Measurements from ENCODE around the gene ZFHX2.

Gene ZFHX2

GRCh38 chr14:23577004-23577681, 25.6 kb upstream of the ZFHX2 start:
- H3K4me2 ChIP-seq (ENCODE audit: low read length, poor library complexity, severe bottlenecking), result peak overlapping the region; percentile 4
- H3K36me3 ChIP-seq (ENCODE audit: control insufficient read depth in 1 of 2, insufficient read depth in 2 of 2, low read depth in 1 of 2, low read length in 2 of 2), result peaks cover 0 to 2% of the 10 kb centered on the region in 2 experiments
- H3K79me1 ChIP-seq (replicated peaks; ENCODE audit: low read length, poor library complexity, severe bottlenecking), result no peaks in the 10 kb centered on the region
- no peak overlapping the region for H2BK5ac ChIP-seq (ENCODE audit: low read depth, low read length, poor library complexity, severe bottlenecking)
- H3K23ac ChIP-seq (ENCODE audit: low read length in 2 of 2), result peak overlapping the region in 1 of 2 experiments; percentile 72
- H4K91ac ChIP-seq (ENCODE audit: low read length), result no peak overlapping the region
- no peak overlapping the region for H2AFZ ChIP-seq (ENCODE audit: low read depth, low read length)
- no peak for DNase-seq
- no peak overlapping the region for H2BK15ac ChIP-seq (ENCODE audit: low read depth, poor library complexity, severe bottlenecking)
- no peak overlapping the region for H3K4ac ChIP-seq (ENCODE audit: low read depth in 1 of 2, low read length in 2 of 2)
- no peak overlapping the region for H2AK5ac ChIP-seq (ENCODE audit: low read length, severe bottlenecking)
- H3K9me3 ChIP-seq (ENCODE audit: control insufficient read depth, low read length), result no peaks in the 10 kb centered on the region
- peaks cover 15% of the 10 kb centered on the region for H3K4me1 ChIP-seq (ENCODE audit: control insufficient read depth, insufficient read depth, low read depth, low read length)
- no peak overlapping the region for H3K18ac ChIP-seq (ENCODE audit: low read depth in 1 of 2, low read length in 2 of 2)
- H2BK12ac ChIP-seq (ENCODE audit: low read length in 2 of 2), result no peak overlapping the region
- no peak overlapping the region for H3K9ac ChIP-seq (ENCODE audit: low read length)
- H2BK120ac ChIP-seq (ENCODE audit: low read depth, low read length), result no peak overlapping the region
- H4K8ac ChIP-seq (ENCODE audit: low read length), result no peak overlapping the region
- 8% methylated on average over 53 of the region's 67 CpGs for WGBS
- no peak overlapping the region for H3K14ac ChIP-seq (ENCODE audit: low read length in 2 of 2)
- H3K4me3 ChIP-seq (ENCODE audit: insufficient read depth in 1 of 2, low read depth in 1 of 2, low read length in 2 of 2), result no peak overlapping the region
- peaks cover 70 to 81% of the 10 kb centered on the region in 2 experiments for H3K27me3 ChIP-seq (ENCODE audit: control insufficient read depth in 1 of 2, insufficient read depth in 1 of 2, low read length in 2 of 2)
- H3K27ac ChIP-seq (ENCODE audit: low read length, poor library complexity, severe bottlenecking), result no peak overlapping the region

DNA sequence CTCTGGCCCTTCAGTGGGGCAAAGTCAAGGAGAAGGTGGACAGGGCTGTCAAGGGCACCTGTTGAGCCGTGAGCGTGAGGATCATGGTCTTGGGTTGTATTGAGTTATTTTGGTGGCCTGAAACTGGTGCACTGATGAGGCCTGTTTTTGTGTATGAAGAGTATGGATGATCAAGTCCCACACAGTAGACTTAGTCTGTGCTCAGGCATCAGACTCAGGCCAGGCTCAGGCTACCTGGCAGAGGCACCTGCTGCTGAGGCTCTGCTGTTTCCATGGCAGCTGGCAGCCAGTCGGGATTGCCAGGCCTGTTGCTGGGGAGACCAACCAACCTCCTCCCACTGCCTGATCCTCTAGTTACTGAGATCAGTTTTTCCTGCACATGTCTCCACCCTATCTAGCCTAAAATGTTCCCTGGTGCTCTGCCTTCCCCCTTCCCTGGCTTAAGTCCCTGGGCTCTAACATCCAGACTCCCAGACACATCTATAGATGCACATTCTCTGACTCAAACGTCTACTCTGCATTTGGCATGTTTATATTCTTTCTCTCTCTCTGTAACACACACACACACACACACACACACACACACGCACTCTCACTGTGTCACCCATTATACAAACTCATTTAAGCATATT, 21.9 kb upstream of the ZFHX2 start:
- Histone ChIP-seq H3K4me3 (ENCODE audit: insufficient read depth in 1 of 2, low read depth in 1 of 2, low read length in 2 of 2) (no peak overlapping the region), H2BK120ac (ENCODE audit: low read depth, low read length) (no peak overlapping the region), H2BK5ac (ENCODE audit: low read depth, low read length, poor library complexity, severe bottlenecking) (no peak overlapping the region), H2BK15ac (ENCODE audit: low read depth, poor library complexity, severe bottlenecking) (no peak overlapping the region), H3K4me2 (ENCODE audit: low read length, poor library complexity, severe bottlenecking) (no peak overlapping the region), H3K4ac (ENCODE audit: low read depth in 1 of 2, low read length in 2 of 2) (no peak overlapping the region), H3K27me3 (ENCODE audit: control insufficient read depth in 1 of 2, insufficient read depth in 1 of 2, low read length in 2 of 2) (peaks cover 63 to 72% of the 10 kb centered on the region in 2 experiments), H3K23ac (ENCODE audit: low read length in 2 of 2) (peak overlapping the region in 1 of 2 experiments; percentile 50), H2AFZ (ENCODE audit: low read depth, low read length) (no peak overlapping the region), H3K4me1 (ENCODE audit: control insufficient read depth, insufficient read depth, low read depth, low read length) (peaks cover 15% of the 10 kb centered on the region), H3K9ac (ENCODE audit: low read length) (no peak overlapping the region), H4K91ac (ENCODE audit: low read length) (no peak overlapping the region), H3K27ac (ENCODE audit: low read length, poor library complexity, severe bottlenecking) (no peak overlapping the region), H3K18ac (ENCODE audit: low read depth in 1 of 2, low read length in 2 of 2) (no peak overlapping the region), H3K36me3 (ENCODE audit: control insufficient read depth in 1 of 2, insufficient read depth in 2 of 2, low read depth in 1 of 2, low read length in 2 of 2) (peaks cover 0 to 2% of the 10 kb centered on the region in 2 experiments), H4K8ac (ENCODE audit: low read length) (no peak overlapping the region), H2AK5ac (ENCODE audit: low read length, severe bottlenecking) (no peak overlapping the region), H2BK12ac (ENCODE audit: low read length in 2 of 2) (no peak overlapping the region), H3K9me3 (ENCODE audit: control insufficient read depth, low read length) (no peaks in the 10 kb centered on the region), H3K14ac (ENCODE audit: low read length in 2 of 2) (no peak overlapping the region), H3K79me1 (replicated peaks; ENCODE audit: low read length, poor library complexity, severe bottlenecking) (no peaks in the 10 kb centered on the region)
- DNase-seq, result peak; percentile 26
- 53% methylated on average over 5 of the region's 5 CpGs for WGBS

- Histone ChIP-seq H3K4me2 (ENCODE audit: low read length, poor library complexity, severe bottlenecking) (no peak overlapping the region), H3K4ac (ENCODE audit: low read depth in 1 of 2, low read length in 2 of 2) (no peak overlapping the region), H3K14ac (ENCODE audit: low read length in 2 of 2) (no peak overlapping the region), H3K4me3 (ENCODE audit: insufficient read depth in 1 of 2, low read depth in 1 of 2, low read length in 2 of 2) (no peak overlapping the region), H3K23ac (ENCODE audit: low read length in 2 of 2) (no peak overlapping the region), H3K36me3 (ENCODE audit: control insufficient read depth in 1 of 2, insufficient read depth in 2 of 2, low read depth in 1 of 2, low read length in 2 of 2) (peaks cover 0 to 2% of the 10 kb centered on the region in 2 experiments), H3K27me3 (ENCODE audit: control insufficient read depth in 1 of 2, insufficient read depth in 1 of 2, low read length in 2 of 2) (peaks cover 56 to 66% of the 10 kb centered on the region in 2 experiments), H3K4me1 (ENCODE audit: control insufficient read depth, insufficient read depth, low read depth, low read length) (peaks cover 15% of the 10 kb centered on the region), H4K91ac (ENCODE audit: low read length) (no peak overlapping the region), H3K79me1 (replicated peaks; ENCODE audit: low read length, poor library complexity, severe bottlenecking) (no peaks in the 10 kb centered on the region), H3K9me3 (ENCODE audit: control insufficient read depth, low read length) (no peaks in the 10 kb centered on the region), H2BK5ac (ENCODE audit: low read depth, low read length, poor library complexity, severe bottlenecking) (no peak overlapping the region), H2BK15ac (ENCODE audit: low read depth, poor library complexity, severe bottlenecking) (no peak overlapping the region), H4K8ac (ENCODE audit: low read length) (no peak overlapping the region), H2AK5ac (ENCODE audit: low read length, severe bottlenecking) (no peak overlapping the region), H3K18ac (ENCODE audit: low read depth in 1 of 2, low read length in 2 of 2) (no peak overlapping the region), H3K27ac (ENCODE audit: low read length, poor library complexity, severe bottlenecking) (no peak overlapping the region), H2AFZ (ENCODE audit: low read depth, low read length) (no peak overlapping the region), H2BK120ac (ENCODE audit: low read depth, low read length) (no peak overlapping the region), H3K9ac (ENCODE audit: low read length) (no peak overlapping the region), H2BK12ac (ENCODE audit: low read length in 2 of 2) (no peak overlapping the region)
- 57% methylated on average over 4 of the region's 4 CpGs for WGBS
- DNase-seq, result no peak
Observed at GRCh38 chr14:23572836-23573235, 21.3 kb upstream of the ZFHX2 start.

GRCh38 chr14:23572524-23572828, 20.9 kb upstream of the ZFHX2 start:
- H2BK120ac ChIP-seq (ENCODE audit: low read depth, low read length), result no peak overlapping the region
- 68% methylated on average over 4 of the region's 4 CpGs for WGBS
- no peak overlapping the region for H2BK12ac ChIP-seq (ENCODE audit: low read length in 2 of 2)
- H3K4me3 ChIP-seq (ENCODE audit: insufficient read depth in 1 of 2, low read depth in 1 of 2, low read length in 2 of 2), result no peak overlapping the region
- no peak overlapping the region for H4K91ac ChIP-seq (ENCODE audit: low read length)
- no peak overlapping the region for H2BK5ac ChIP-seq (ENCODE audit: low read depth, low read length, poor library complexity, severe bottlenecking)
- H3K23ac ChIP-seq (ENCODE audit: low read length in 2 of 2), result no peak overlapping the region
- no peak overlapping the region for H3K18ac ChIP-seq (ENCODE audit: low read depth in 1 of 2, low read length in 2 of 2)
- no peak for DNase-seq
- H3K4me1 ChIP-seq (ENCODE audit: control insufficient read depth, insufficient read depth, low read depth, low read length), result peaks cover 18% of the 10 kb centered on the region
- no peak overlapping the region for H3K14ac ChIP-seq (ENCODE audit: low read length in 2 of 2)
- peaks cover 53 to 62% of the 10 kb centered on the region in 2 experiments for H3K27me3 ChIP-seq (ENCODE audit: control insufficient read depth in 1 of 2, insufficient read depth in 1 of 2, low read length in 2 of 2)
- no peak overlapping the region for H2AK5ac ChIP-seq (ENCODE audit: low read length, severe bottlenecking)
- no peak overlapping the region for H2BK15ac ChIP-seq (ENCODE audit: low read depth, poor library complexity, severe bottlenecking)
- no peak overlapping the region for H3K27ac ChIP-seq (ENCODE audit: low read length, poor library complexity, severe bottlenecking)
- H3K36me3 ChIP-seq (ENCODE audit: control insufficient read depth in 1 of 2, insufficient read depth in 2 of 2, low read depth in 1 of 2, low read length in 2 of 2), result peaks cover 0 to 2% of the 10 kb centered on the region in 2 experiments
- H3K79me1 ChIP-seq (replicated peaks; ENCODE audit: low read length, poor library complexity, severe bottlenecking), result no peaks in the 10 kb centered on the region
- no peak overlapping the region for H3K9ac ChIP-seq (ENCODE audit: low read length)
- H2AFZ ChIP-seq (ENCODE audit: low read depth, low read length), result no peak overlapping the region
- H4K8ac ChIP-seq (ENCODE audit: low read length), result no peak overlapping the region
- H3K9me3 ChIP-seq (ENCODE audit: control insufficient read depth, low read length), result no peaks in the 10 kb centered on the region
- no peak overlapping the region for H3K4me2 ChIP-seq (ENCODE audit: low read length, poor library complexity, severe bottlenecking)
- no peak overlapping the region for H3K4ac ChIP-seq (ENCODE audit: low read depth in 1 of 2, low read length in 2 of 2)
